NCI-H146 treated with DMSO at 0.1 percent for 48 hours (cell line): ENCODE results near the gene HECW1.
"Not testable (repeated sequence)": the region's sequence is repeated elsewhere in the genome, so short reads cannot be mapped to it uniquely, and the experiment has no call there.

Experiments
- DNase-seq: peaks from one replicate; lab custom pipeline; 2025; ENCODE audit not compliant: unreplicated experiment; lab: John Stamatoyannopoulos, UW

The HECW1 gene

DNA sequence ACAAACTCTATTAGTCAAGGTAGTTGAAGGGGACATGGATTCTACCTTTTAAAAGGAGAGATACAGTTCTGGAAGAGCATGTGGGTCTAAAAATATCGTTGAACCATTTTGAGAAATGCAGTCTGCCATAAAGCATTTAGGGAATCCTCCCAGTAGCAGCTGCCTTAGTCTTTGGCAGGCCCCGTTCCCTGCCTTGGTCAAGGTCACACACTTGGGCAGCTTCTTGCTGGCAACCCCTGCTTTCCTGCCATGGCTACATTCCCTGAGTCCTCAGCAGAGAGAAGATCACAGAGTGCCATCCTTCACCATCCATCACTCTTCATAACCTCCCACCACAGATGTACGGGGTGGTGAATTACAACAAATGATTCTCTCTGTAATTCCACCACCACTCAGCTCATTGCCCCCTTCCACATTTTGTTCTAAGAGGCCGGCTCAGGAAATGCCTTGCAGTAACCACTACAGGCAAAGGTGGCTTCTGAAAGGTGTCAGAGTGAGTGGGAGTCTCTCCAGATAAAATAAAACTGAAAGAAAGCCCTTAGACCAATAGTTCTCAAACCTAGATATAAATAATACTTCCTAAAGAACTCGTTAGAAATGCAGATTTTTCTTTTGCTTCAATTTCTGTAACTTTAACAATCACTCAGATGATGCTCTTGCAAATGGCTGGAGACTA lies 349.0 kb downstream of the HECW1 start:
- DNase-seq, result no peak

DNA sequence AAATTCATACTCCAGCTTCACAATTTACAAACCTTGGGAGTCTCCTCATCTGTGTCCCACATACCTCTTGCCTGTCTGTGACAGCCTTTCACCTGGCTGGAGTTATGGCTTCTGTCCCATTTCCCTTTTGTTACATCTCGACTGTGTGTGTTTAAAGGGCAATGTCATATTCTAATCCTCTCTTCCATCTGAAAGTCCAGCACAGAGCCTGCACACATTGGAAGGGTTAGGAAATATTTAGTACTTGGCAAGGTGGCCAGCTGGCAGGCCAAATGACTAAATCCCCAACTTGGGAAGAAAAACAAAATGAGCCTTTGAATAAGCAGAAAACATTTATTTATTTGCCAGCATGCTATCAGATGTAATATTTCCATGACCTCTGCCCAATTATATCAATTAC lies 350.4 kb downstream of the HECW1 start:
- no peak for DNase-seq

DNA sequence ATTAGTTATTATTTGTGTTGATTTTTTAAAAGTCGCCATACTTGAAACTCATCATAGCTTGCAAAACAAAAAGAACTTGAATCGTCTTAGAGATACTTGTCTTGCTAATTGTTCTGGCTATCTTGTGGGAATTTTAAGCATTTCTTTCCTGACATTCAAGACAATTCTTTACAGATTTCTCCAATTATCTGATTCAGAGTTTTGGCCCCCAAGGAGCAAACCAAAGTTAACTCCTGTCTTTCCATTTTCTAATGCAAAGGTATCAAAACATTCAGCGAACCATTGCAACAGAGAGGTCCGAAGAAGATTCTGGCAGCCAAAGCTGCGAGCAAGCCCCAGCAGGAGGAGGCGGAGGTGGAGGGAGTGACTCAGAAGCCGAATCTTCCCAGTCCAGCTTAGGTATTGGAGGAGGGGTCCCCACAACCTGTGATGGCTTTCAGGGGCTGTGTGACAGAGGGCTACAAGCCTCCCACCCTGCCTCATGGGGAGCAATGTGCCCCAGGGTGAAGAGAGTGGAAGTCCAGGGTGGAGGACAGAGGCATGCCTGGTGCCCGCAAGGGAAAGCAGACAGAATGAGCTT lies 351.0 kb downstream of the HECW1 start:
- no peak for DNase-seq

- DNase-seq, result no peak
Observed at GRCh38 chr7:43465581-43466554, 353.4 kb downstream of the HECW1 start.

GRCh38 chr7:43467406-43467805 lies 355.0 kb downstream of the HECW1 start:
- DNase-seq, result no peak

DNA sequence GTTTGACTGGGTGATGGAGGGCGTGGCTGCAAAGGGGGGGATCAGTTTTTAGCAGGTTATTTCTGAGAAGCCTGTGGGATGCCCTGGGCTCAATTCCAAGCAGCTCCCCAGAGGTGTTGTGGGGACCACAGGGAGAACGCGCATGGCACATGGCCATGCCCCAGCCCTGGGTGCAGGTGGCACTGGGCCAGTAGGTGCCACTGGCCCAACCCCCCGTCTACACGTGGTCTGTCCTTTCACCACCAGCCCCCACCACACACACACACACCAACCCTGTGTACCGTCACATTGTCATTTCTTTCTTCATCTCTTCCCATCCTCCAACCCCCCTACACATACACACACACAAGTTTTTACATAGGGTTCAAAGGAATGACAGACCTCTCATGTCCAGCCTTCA lies 355.4 kb downstream of the HECW1 start:
- no peak for DNase-seq

GRCh38 chr7:43469051-43469450 lies 356.6 kb downstream of the HECW1 start:
- no peak for DNase-seq

GRCh38 chr7:43470110-43470509 lies 357.7 kb downstream of the HECW1 start:
- no peak for DNase-seq

DNA sequence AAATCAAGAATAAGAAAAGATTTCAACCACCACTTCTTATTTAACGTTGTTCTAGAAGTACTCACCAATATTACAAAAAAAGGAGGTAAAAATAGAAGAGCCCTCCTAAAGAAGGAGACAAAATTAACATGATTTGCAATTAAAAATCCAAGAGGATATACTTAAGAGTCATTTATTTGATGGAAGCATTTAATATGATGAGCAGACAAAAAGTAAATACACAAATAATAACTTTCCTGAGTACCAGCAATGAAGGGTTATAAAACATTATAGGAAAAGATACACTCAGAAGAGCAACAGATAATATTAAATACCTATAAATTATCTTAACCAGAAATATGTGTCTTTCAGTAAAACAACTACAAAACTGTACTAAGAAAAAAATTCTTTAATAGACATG lies 363.5 kb downstream of the HECW1 start:
- DNase-seq, result no peak

GRCh38 chr7:43476896-43477295 lies 364.4 kb downstream of the HECW1 start:
- no peak for DNase-seq

DNA sequence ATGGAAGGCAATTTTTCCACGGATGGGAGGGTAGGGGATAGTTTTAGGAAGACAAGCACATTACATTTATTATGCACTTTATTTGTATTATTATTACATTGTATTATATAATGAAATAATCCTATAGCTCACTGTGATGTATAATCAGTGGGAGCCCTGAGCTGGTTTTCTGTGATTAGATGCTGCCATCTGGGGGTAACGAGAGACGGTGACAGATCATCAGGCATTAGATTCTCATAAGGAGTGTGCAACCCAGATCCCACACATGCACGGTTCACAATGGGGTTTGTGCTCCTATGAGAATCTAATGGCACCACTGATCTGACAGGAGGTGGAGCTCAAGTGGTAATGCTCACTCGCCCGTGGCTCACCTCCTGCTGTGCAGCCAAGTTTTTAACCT lies 366.6 kb downstream of the HECW1 start:
- DNase-seq, result no peak

GRCh38 chr7:43479543-43479942 lies 367.1 kb downstream of the HECW1 start:
- DNase-seq, result no peak

DNA sequence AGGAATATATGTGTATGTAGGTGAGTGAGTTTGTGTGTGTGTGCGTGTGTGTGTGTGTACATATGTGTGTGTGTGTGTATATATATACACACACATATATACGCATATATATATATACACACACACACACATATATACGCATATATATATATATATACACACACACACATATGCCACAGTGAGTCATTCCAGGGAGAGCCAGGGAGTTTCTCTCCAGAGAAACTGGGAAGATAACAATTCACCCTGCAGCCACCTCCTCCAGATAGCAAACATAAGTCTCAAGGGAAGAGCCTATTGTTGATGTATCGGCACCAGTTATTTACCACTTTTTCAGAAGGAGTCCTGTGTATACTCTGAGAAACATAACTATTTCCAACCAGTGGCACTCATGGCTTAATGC lies 368.1 kb downstream of the HECW1 start:
- no peak for DNase-seq

GRCh38 chr7:43481902-43482678 lies 369.6 kb downstream of the HECW1 start:
- no peak for DNase-seq

GRCh38 chr7:43482679-43483252 lies 370.3 kb downstream of the HECW1 start:
- no peak for DNase-seq

DNA sequence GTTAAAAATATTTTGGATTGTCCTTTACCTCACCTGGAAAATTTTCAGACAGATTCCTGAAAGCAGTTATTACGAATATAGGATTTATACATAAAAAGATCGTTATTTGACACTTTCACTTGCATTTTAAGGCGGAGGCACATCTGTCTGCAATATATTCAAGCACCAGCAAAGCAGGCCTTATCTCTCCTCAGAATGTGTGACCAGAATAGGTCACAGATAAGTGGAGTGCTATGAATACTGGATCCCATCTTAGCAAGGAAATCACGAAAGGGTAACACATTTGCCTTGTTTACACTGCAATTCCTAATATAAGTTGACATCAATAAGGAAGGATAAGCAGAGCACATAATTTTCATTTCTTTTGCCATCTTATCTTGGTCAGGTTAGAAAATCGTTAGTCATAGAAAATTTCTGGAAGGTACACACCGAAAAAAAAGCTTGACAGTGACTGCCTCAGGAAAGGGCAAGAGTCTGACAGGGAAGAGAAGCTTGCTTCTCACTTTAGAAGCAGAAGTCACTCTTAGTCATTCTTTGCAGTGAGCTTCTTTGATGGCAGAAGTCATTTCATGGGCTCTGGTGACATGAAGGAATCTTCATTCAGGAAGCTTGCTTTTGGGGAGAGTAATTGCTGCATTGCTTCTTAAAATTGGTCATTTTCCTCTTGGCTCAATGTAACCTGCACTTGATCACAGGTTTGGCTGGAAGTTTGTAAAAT lies 372.4 kb downstream of the HECW1 start:
- no peak for DNase-seq

DNA sequence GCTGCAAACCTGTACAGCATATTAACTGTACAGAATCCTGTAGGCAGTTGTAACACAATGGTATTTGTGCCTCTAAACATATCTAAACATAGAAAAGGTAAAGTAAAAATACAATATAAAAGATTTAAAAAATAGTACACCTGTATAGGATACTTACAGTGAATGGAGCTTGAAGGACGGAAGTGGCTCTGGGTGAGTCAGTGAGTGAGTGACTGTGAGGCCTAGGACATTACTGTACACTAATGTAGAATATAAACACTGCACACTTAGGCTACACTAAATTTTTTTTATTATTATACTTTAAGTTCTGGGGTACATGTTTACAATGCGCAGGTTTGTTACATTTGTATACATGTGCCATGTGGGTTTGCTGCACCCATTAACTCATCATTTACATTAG lies 373.1 kb downstream of the HECW1 start:
- DNase-seq, result no peak

DNA sequence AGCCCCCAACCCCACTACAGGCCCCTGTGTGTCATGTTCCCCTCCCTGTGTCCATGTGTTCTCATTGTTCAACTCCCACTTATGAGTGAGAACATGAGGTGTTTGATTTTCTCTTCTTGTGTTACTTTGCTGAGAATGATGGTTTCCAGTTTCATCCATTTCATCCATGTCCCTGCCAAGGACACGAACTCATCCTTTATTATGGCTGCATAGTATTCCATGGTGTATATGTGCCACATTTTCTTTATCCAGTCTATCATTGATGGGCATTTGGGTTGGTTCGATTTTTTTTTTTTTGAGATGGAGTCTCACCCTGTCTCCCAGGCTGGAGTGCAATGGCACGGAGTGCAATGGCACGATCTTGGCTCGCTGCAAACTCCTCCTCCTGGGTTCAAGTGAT lies 373.6 kb downstream of the HECW1 start:
- not testable (repeated sequence) for DNase-seq

- no peak for DNase-seq
Observed at GRCh38 chr7:43486634-43487033, 374.2 kb downstream of the HECW1 start.

GRCh38 chr7:43487731-43488073 lies 375.3 kb downstream of the HECW1 start:
- no peak for DNase-seq
